Natural killer cell (primary cell): Measurements from ENCODE around the gene CHCHD4. TPM values are rescaled to one million over a fixed set of nuclear protein-coding genes. Genes with fewer than 3 reads are reported as not detected.

Experiments
- ATAC-seq, 3 donors: fragments of 150-1000 bp in 2 of 3; fragments of 200-7000 bp in 1 of 3; cut with Tn5 transposase; 1 replicate in 1 of 3; 2 replicates in 2 of 3; pipeline ENCODE4 v1.10.0; 2021; ENCODE audit warnings: mild to moderate bottlenecking in 2 of 3, moderate library complexity in 2 of 3
- DNase-seq, 2 donors: peaks; one replicate each; pipeline versions ENCODE4 v3.0.0 to v3.0.0-alpha.2; 2013 to 2021; ENCODE audit warnings: mixed read lengths in 1 of 2
- H3K27ac ChIP-seq: one replicate; pipeline ENCODE4 v1.5.1; 2013; ENCODE audit warnings: mild to moderate bottlenecking, low read length
- H3K27me3 ChIP-seq: one replicate; pipeline ENCODE4 v1.6.1; 2013; ENCODE audit warnings: low read length; ENCODE audit not compliant: control insufficient read depth, insufficient read depth
- H3K36me3 ChIP-seq: one replicate; pipeline ENCODE4 v1.6.1; 2013; ENCODE audit warnings: low read length; ENCODE audit not compliant: control insufficient read depth, insufficient read depth
- H3K4me1 ChIP-seq: one replicate; pipeline ENCODE4 v1.6.1; 2013; ENCODE audit warnings: low read length; ENCODE audit not compliant: control insufficient read depth, insufficient read depth
- H3K4me3 ChIP-seq: one replicate; pipeline ENCODE4 v1.5.1; 2013; ENCODE audit warnings: low read length
- H3K9me3 ChIP-seq: one replicate; pipeline ENCODE4 v1.6.1; 2013; ENCODE audit warnings: low read length; ENCODE audit not compliant: control insufficient read depth, insufficient read depth
- H3K27ac Mint-ChIP-seq, 2 donors: one replicate each; pipeline ENCODE4 v1.8.0; 2022; ENCODE audit warnings: mild to moderate bottlenecking in 2 of 2, mixed read lengths in 2 of 2, moderate library complexity in 1 of 2
- H3K27me3 Mint-ChIP-seq, 2 donors: one replicate each; pipeline ENCODE4 v1.8.0; 2022; ENCODE audit warnings: low read depth in 2 of 2, mixed read lengths in 2 of 2
- H3K36me3 Mint-ChIP-seq: one replicate; pipeline ENCODE4 v1.8.0; 2022; ENCODE audit warnings: mixed read lengths
- H3K4me1 Mint-ChIP-seq, 2 donors: one replicate each; pipeline ENCODE4 v1.8.0; 2022; ENCODE audit warnings: mixed read lengths in 2 of 2
- H3K4me3 Mint-ChIP-seq: one replicate; pipeline ENCODE4 v1.8.0; 2022; ENCODE audit warnings: mild to moderate bottlenecking, moderate library complexity, mixed read lengths
- H3K9me3 Mint-ChIP-seq, 2 donors: one replicate each; pipeline ENCODE4 v1.8.0; 2022; ENCODE audit warnings: mixed read lengths in 2 of 2
- CTCF ChIP-seq: fragments of 200-600 bp; IDR thresholded peaks from one replicate; pipeline ENCODE4 v1.8.0; 2022; ENCODE audit warnings: antibody characterized with exemption
- WGBS: methylation state at CpG from one replicate; pipeline ENCODE4 v1.1.7; 2013; ENCODE audit warnings: missing lambda C conversion rate; ENCODE audit not compliant: insufficient coverage; 5-methylcytosine and 5-hydroxymethylcytosine counted together
- intact Hi-C: fragments of 100-400 bp; cut with micrococcal nuclease; formaldehyde crosslinking; loops from one replicate; pipeline ENCODE4 v1.14.2; 2022
- total RNA-seq, 4 donors: library from RNA; stranded (reverse); fragments of 120-200 nt in 1 of 4; gene quantifications; one replicate each; pipeline versions ENCODE4 v1.2.3 to v1.2.4, GENCODE V29; 2013 to 2022

CHCHD4 gene
- total RNA-seq, 3 donors from 2014 or later (not counting 1 experiment from before 2014, with no cell fraction given), result 2.1 to 4.3 (median 3.4) TPM

- H3K4me3 ChIP-seq, result no peak overlapping the region
- intact Hi-C loops, result no loop called here
- H3K9me3 ChIP-seq, result no peaks in the 10 kb centered on the region
- peaks cover 8% of the 10 kb centered on the region for H3K36me3 Mint-ChIP-seq
- H3K4me3 Mint-ChIP-seq, result no peak overlapping the region
- no peak for TF ChIP-seq CTCF
- H3K27ac Mint-ChIP-seq, result peak overlapping the region; percentile 69 to 95
- no peak overlapping the region for H3K27ac ChIP-seq
- peaks cover 26% of the 10 kb centered on the region for H3K4me1 ChIP-seq
- no peak for DNase-seq
- H3K9me3 Mint-ChIP-seq, result no peaks in the 10 kb centered on the region
- no peaks in the 10 kb centered on the region for H3K27me3 Mint-ChIP-seq
- WGBS, result 98% methylated on average over 16 of the region's 16 CpGs
- no peak for ATAC-seq
- peaks cover 27 to 28% of the 10 kb centered on the region in 2 donors for H3K4me1 Mint-ChIP-seq
- H3K27me3 ChIP-seq, result no peaks in the 10 kb centered on the region
- H3K36me3 ChIP-seq, result peaks cover 52% of the 10 kb centered on the region
Measured at GRCh38 chr3:14138109-14138877, 13.6 kb upstream of the CHCHD4 start.

GRCh38 chr3:14137445-14137844, 12.8 kb upstream of the CHCHD4 start:
- ATAC-seq, result no peak
- H3K4me3 ChIP-seq, result no peak overlapping the region
- Mint-ChIP-seq H3K27ac (peak overlapping the region in 1 of 2 donors; percentile 69), H3K4me1 (peaks cover 20% of the 10 kb centered on the region in 2 donors), H3K4me3 (no peak overlapping the region), H3K36me3 (peaks cover 8% of the 10 kb centered on the region), H3K27me3 (no peaks in the 10 kb centered on the region), H3K9me3 (no peaks in the 10 kb centered on the region)
- no peak overlapping the region for H3K27ac ChIP-seq
- no peaks in the 10 kb centered on the region for H3K27me3 ChIP-seq
- DNase-seq, result no peak
- TF ChIP-seq CTCF, result no peak
- no peaks in the 10 kb centered on the region for H3K9me3 ChIP-seq
- intact Hi-C loops, result no loop called here
- H3K4me1 ChIP-seq, result peaks cover 20% of the 10 kb centered on the region
- WGBS, result 84% methylated on average over 3 of the region's 3 CpGs
- peaks cover 61% of the 10 kb centered on the region for H3K36me3 ChIP-seq

GRCh38 chr3:14137004-14137403, 12.3 kb upstream of the CHCHD4 start:
- DNase-seq (no peak), ATAC-seq (no peak)
- no peak overlapping the region for H3K4me3 Mint-ChIP-seq
- H3K9me3 ChIP-seq, result no peaks in the 10 kb centered on the region
- peaks cover 17% of the 10 kb centered on the region for H3K4me1 ChIP-seq
- H3K27ac ChIP-seq, result no peak overlapping the region
- no peaks in the 10 kb centered on the region for H3K27me3 ChIP-seq
- no peaks in the 10 kb centered on the region for H3K27me3 Mint-ChIP-seq
- TF ChIP-seq CTCF, result no peak
- 96% methylated on average over 3 of the region's 3 CpGs for WGBS
- peaks cover 15 to 16% of the 10 kb centered on the region in 2 donors for H3K4me1 Mint-ChIP-seq
- no peak overlapping the region for H3K4me3 ChIP-seq
- no peaks in the 10 kb centered on the region for H3K9me3 Mint-ChIP-seq
- intact Hi-C loops, result no loop called here
- no peak overlapping the region for H3K27ac Mint-ChIP-seq
- H3K36me3 ChIP-seq, result peaks cover 65% of the 10 kb centered on the region
- H3K36me3 Mint-ChIP-seq, result peaks cover 8% of the 10 kb centered on the region
